GM18505 (cell line): Measurements from ENCODE around the gene FOXD1.
"Not testable (repeated sequence)": the region's sequence is repeated elsewhere in the genome, so short reads cannot be mapped to it uniquely, and the experiment has no call there.

Experiments used
- ATAC-seq: cut with Tn5 transposase; IDR thresholded peaks from one replicate; pipeline ENCODE4 v1.9.1; 2021; ENCODE audit not compliant: unreplicated experiment
- POLR2A ChIP-seq: IDR thresholded peaks from 4 replicates; pipeline ENCODE4 v1.6.1; 2011; ENCODE audit warnings: borderline replicate concordance; ENCODE audit not compliant: insufficient read depth, insufficient read length; ENCODE audit errors: extremely low read depth

Gene FOXD1

GRCh38 chr5:73424556-73424977 lies 24.0 kb downstream of the FOXD1 start:
- no peak for TF ChIP-seq POLR2A

GRCh38 chr5:73422164-73422563 lies 26.4 kb downstream of the FOXD1 start:
- no peak for TF ChIP-seq POLR2A

More at GRCh38 chr5:73424556-73424977, 24.0 kb downstream of the FOXD1 start:
- no peak for ATAC-seq

GRCh38 chr5:73420666-73421065 lies 27.9 kb downstream of the FOXD1 start:
- TF ChIP-seq POLR2A: no peak
- ATAC-seq: no peak

More at GRCh38 chr5:73422164-73422563, 26.4 kb downstream of the FOXD1 start:
- no peak for ATAC-seq

- no peak for TF ChIP-seq POLR2A
- no peak for ATAC-seq
Measured at GRCh38 chr5:73419465-73420390, 28.8 kb downstream of the FOXD1 start.

- no peak for ATAC-seq
- TF ChIP-seq POLR2A: no peak
Measured at GRCh38 chr5:73419117-73419464, 29.5 kb downstream of the FOXD1 start.

- no peak for TF ChIP-seq POLR2A
- no peak for ATAC-seq
Measured at GRCh38 chr5:73418244-73418691, 30.3 kb downstream of the FOXD1 start.

GRCh38 chr5:73417303-73418034 lies 31.1 kb downstream of the FOXD1 start:
- ATAC-seq: no peak

GRCh38 chr5:73415617-73416016 lies 33.0 kb downstream of the FOXD1 start:
- no peak for TF ChIP-seq POLR2A
- ATAC-seq: no peak

More at GRCh38 chr5:73417303-73418034, 31.1 kb downstream of the FOXD1 start:
- TF ChIP-seq POLR2A: no peak

- no peak for ATAC-seq
- no peak for TF ChIP-seq POLR2A
Measured at GRCh38 chr5:73415171-73415570, 33.4 kb downstream of the FOXD1 start.

- no peak for TF ChIP-seq POLR2A
- ATAC-seq: no peak
Measured at GRCh38 chr5:73412597-73412988, 36.0 kb downstream of the FOXD1 start.

- TF ChIP-seq POLR2A: no peak
- ATAC-seq: no peak
Measured at GRCh38 chr5:73411936-73412596, 36.5 kb downstream of the FOXD1 start.

GRCh38 chr5:73409927-73410326 lies 38.6 kb downstream of the FOXD1 start:
- ATAC-seq: not testable (repeated sequence)

- no peak for TF ChIP-seq POLR2A
Measured at GRCh38 chr5:73405691-73406090, 42.9 kb downstream of the FOXD1 start.

GRCh38 chr5:73399775-73400174 lies 48.8 kb downstream of the FOXD1 start:
- no peak for ATAC-seq
- no peak for TF ChIP-seq POLR2A

More at GRCh38 chr5:73405691-73406090, 42.9 kb downstream of the FOXD1 start:
- ATAC-seq: no peak
